ENCODE data around the gene PTPN5.

The PTPN5 gene

DNA sequence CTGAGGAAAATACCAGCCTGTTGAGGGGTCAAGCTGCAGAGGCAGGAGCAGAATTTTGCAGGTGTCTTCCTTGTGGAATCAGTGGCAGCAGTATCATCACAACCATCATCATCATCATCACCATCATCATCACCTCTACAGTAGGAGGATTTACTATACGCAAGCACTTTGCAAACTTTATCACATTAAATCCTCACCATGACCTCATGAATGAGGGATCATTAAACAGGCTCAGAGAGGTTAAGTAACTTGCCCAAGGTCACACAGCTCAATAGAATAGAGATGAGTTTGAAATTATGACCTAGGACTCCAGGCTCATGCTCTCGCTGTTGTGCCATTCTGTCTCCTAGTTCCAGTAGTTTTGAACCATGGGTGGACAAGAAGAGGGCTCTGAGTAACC, 25.6 kb downstream of the PTPN5 start:
- H3K9me3 ChIP-seq (ENCODE audit: control insufficient read depth, insufficient read depth, low read length) = no peaks in the 10 kb centered on the region
- H3K36me3 ChIP-seq (ENCODE audit: insufficient read depth, low read length) = no peaks in the 10 kb centered on the region
- no peak overlapping the region for H3K9ac ChIP-seq (ENCODE audit: low read depth, low read length)
- peaks cover 7% of the 10 kb centered on the region; the same call in 1 of the 2 replicates for H3K4me1 ChIP-seq (ENCODE audit: insufficient read depth, low read length)

DNA sequence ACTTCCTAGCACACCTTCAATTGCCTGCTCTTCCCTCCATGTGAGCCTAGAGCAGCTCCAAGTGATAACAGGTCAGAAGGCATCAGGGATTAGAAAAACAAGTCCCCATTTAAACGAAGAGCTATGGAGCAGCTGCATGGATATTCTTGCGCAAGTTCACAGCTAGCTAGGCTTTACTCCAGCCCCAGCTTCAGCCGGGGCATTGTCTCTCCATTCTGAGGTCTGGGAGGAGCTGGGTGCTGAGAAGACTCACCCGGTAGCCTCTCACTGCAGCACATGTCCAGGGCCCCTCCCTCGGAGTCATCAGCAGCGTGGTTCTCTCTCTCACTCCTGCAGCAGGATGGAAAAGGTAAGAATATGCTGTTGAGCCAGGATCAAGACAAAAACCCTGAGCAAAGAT, 26.0 kb downstream of the PTPN5 start:
- no peaks in the 10 kb centered on the region for H3K9me3 ChIP-seq (ENCODE audit: control insufficient read depth, insufficient read depth, low read length)
- no peak overlapping the region for H3K9ac ChIP-seq (ENCODE audit: low read depth, low read length)
- no peaks in the 10 kb centered on the region for H3K36me3 ChIP-seq (ENCODE audit: insufficient read depth, low read length)
- peaks cover 6% of the 10 kb centered on the region; the same call in 1 of the 2 replicates for H3K4me1 ChIP-seq (ENCODE audit: insufficient read depth, low read length)

DNA sequence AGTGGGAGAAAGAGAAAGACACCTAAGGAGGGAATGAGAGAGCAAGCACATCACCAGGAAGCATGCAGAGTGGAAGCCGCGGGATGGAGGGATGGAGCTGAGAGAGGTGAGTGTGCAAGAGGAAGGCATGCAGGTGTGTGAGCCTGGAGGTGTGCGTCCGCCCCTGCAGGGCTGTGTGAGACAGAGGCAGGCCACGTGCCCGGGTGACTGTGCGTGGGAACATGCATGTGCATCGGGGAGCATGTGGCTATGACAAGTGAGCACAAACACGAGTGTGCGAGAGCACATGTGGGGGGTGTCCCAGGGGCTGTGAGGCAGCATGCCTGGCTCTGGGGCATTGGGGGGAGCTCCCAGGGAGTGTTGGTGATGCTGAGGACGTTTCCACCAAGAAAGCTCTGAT, 29.9 kb downstream of the PTPN5 start:
- Histone ChIP-seq H3K4me1 (ENCODE audit: insufficient read depth, low read length) (no peaks in the 10 kb centered on the region), H3K36me3 (ENCODE audit: insufficient read depth, low read length) (no peaks in the 10 kb centered on the region), H3K9ac (ENCODE audit: low read depth, low read length) (no peak overlapping the region), H3K9me3 (ENCODE audit: control insufficient read depth, insufficient read depth, low read length) (no peaks in the 10 kb centered on the region)

DNA sequence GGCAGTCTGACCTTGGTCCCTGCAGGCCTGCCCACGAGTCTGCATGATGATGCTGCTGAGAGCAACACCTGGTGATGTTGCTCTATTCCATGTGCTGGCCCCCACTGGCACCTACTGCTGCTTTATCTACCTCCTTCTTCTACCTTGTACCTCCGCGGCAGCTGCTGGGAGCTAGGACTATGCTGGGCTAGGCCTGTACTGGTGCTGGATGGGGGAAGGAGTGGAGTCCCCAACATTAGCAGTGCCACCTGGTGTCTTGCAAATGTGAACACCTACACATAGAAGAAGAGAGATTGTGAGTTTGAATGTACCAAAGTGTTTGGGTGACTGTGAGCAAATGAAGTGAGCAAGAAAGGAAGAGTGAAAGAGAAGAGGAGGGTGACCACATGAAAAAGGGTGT, 30.5 kb downstream of the PTPN5 start:
- Histone ChIP-seq H3K9me3 (ENCODE audit: control insufficient read depth, insufficient read depth, low read length) (no peaks in the 10 kb centered on the region), H3K4me1 (ENCODE audit: insufficient read depth, low read length) (no peaks in the 10 kb centered on the region), H3K36me3 (ENCODE audit: insufficient read depth, low read length) (no peaks in the 10 kb centered on the region), H3K9ac (ENCODE audit: low read depth, low read length) (no peak overlapping the region)

DNA sequence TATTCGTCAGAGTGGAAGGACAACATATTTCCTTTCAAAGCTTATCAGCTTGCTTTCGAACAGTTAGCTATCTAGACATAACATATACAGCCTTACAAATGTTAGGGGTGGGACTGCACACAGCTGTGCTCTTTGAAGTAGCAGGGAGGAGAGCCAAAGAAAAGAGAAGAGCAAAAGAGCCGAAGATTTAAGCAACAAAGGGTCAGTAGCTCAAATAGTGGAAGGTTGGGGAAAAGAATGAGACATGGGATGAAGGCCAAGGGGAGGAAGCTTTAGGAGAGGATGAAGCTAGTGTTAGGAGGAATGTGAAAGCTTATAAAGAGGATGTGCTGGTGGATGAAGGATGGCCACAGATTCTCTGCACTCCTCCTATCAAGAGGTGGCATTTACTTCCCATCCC, 33.8 kb downstream of the PTPN5 start:
- H3K36me3 ChIP-seq (ENCODE audit: insufficient read depth, low read length) = no peaks in the 10 kb centered on the region
- no peak overlapping the region for H3K9ac ChIP-seq (ENCODE audit: low read depth, low read length)
- H3K9me3 ChIP-seq (ENCODE audit: control insufficient read depth, insufficient read depth, low read length) = no peaks in the 10 kb centered on the region
- no peaks in the 10 kb centered on the region for H3K4me1 ChIP-seq (ENCODE audit: insufficient read depth, low read length)

DNA sequence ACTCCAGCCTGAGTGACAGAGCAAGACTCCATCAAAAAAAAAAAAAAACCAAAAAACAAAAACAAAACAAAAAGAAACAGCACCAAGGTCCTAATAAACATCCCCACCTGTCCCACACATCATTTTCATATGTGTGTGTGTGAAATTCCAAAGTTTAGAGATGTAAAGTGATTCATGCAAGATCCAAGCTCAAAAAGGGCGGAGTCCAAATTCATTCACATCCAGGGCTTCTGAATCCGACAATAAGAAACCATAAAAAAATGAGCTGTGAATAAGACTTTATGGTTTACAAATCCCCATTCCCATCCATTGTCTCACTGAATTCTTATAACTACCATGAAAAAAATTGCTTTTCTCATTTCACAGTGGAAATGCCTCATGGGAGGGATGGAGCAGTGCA, 34.7 kb downstream of the PTPN5 start:
- no peak overlapping the region for H3K9ac ChIP-seq (ENCODE audit: low read depth, low read length)
- H3K36me3 ChIP-seq (ENCODE audit: insufficient read depth, low read length) = no peaks in the 10 kb centered on the region
- H3K4me1 ChIP-seq (ENCODE audit: insufficient read depth, low read length) = no peaks in the 10 kb centered on the region
- no peaks in the 10 kb centered on the region for H3K9me3 ChIP-seq (ENCODE audit: control insufficient read depth, insufficient read depth, low read length)

DNA sequence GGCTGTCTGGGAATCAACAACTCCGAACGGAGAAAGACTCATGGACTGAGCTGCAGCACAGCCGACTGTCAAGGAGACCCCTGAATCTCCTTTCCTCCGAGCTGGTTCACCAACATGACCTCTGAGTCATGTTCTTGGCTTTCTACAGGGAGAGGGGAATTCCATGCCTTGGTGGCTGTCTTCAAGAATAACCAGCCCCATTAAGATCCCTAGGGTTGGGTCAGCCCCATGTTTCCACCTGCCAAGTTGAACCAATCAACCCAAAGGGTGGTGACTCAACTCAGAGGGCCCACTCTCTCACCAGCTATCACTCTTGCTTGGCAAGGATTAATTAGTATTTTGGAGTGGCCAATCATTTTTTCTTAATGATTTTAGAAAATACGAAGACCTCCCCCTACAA, 37.3 kb downstream of the PTPN5 start:
- no peaks in the 10 kb centered on the region for H3K36me3 ChIP-seq (ENCODE audit: insufficient read depth, low read length)
- H3K9ac ChIP-seq (ENCODE audit: low read depth, low read length) = no peak overlapping the region
- H3K9me3 ChIP-seq (ENCODE audit: control insufficient read depth, insufficient read depth, low read length) = no peaks in the 10 kb centered on the region
- H3K4me1 ChIP-seq (ENCODE audit: insufficient read depth, low read length) = peaks cover 8% of the 10 kb centered on the region

DNA sequence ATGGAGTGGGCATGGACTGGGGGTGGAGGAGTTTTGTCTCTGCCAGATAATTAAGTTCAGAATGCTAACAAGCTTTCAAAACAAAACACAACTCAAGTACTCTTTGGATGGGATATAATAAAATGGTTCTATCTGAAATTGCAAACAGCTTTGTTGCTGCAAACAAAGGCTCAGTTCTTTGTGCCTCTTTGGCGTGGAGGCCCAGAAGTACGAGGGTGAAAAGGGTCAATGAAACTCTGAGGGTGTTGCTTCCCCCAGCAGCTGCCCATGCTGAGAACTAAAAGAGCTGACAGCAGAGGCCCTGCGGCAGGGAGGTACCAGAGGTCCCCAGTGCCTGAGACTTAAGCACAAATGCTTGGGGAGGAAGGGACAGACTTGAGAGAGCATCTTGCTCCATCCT, 39.1 kb downstream of the PTPN5 start:
- peaks cover 20% of the 10 kb centered on the region for H3K4me1 ChIP-seq (ENCODE audit: insufficient read depth, low read length)
- H3K9ac ChIP-seq (ENCODE audit: low read depth, low read length) = no peak overlapping the region
- no peaks in the 10 kb centered on the region for H3K9me3 ChIP-seq (ENCODE audit: control insufficient read depth, insufficient read depth, low read length)
- H3K36me3 ChIP-seq (ENCODE audit: insufficient read depth, low read length) = no peaks in the 10 kb centered on the region

DNA sequence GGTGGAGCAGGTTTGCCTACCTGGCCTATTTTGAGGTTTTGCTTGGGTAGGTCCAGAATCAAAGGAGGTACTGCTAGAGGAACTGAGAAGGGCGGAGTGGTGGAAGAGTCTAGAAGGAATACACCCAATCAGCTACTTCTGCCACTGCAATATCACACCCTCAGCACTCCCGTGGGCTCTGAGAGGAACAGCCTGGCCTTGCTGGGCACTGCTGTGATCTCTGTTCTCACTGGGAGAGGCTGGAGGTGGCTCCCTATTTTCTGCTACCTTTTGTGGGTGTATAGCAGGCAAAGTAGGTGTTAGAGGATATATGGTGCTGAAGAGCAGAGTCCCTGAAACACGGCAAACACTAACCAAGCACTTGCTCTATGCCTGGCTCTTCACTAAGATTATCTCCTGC, 40.7 kb downstream of the PTPN5 start:
- Histone ChIP-seq H3K9ac (ENCODE audit: low read depth, low read length) (no peak overlapping the region), H3K4me1 (ENCODE audit: insufficient read depth, low read length) (peaks cover 20% of the 10 kb centered on the region), H3K36me3 (ENCODE audit: insufficient read depth, low read length) (no peaks in the 10 kb centered on the region), H3K9me3 (ENCODE audit: control insufficient read depth, insufficient read depth, low read length) (no peaks in the 10 kb centered on the region)

DNA sequence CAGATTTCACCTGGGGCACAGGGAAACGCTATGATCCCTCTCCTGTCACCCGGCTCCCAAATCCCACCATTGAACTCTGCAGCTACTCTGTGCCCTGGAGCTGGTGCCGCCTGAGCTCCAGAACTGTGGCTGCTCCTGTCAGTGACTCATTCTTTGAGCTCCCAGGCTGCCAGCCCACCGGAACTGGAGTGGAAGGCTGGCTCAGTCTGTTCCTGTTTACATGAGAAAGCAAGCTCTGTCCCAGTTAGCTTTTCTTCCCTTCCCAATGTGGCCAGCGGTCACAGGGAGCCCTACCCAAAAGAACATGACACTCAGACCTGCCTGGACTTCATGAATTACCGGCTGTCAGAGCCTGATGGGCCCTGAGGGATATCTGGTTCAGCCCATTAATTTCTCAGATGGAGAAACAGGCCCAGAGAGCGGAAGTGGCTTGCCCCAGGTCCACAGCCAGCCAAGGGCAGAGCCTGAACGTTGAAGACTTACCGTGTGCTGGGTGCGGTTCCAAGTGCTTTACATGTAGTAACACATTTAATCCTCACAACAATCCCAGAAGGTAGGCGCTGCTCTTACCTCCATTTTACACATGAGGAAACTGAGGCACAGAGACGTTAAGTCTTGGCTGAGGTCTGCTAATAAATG, 41.8 kb downstream of the PTPN5 start:
- Histone ChIP-seq H3K4me1 (ENCODE audit: insufficient read depth, low read length) (peaks cover 20% of the 10 kb centered on the region), H3K9ac (ENCODE audit: low read depth, low read length) (no peak overlapping the region), H3K36me3 (ENCODE audit: insufficient read depth, low read length) (no peaks in the 10 kb centered on the region), H3K9me3 (ENCODE audit: control insufficient read depth, insufficient read depth, low read length) (no peaks in the 10 kb centered on the region)

DNA sequence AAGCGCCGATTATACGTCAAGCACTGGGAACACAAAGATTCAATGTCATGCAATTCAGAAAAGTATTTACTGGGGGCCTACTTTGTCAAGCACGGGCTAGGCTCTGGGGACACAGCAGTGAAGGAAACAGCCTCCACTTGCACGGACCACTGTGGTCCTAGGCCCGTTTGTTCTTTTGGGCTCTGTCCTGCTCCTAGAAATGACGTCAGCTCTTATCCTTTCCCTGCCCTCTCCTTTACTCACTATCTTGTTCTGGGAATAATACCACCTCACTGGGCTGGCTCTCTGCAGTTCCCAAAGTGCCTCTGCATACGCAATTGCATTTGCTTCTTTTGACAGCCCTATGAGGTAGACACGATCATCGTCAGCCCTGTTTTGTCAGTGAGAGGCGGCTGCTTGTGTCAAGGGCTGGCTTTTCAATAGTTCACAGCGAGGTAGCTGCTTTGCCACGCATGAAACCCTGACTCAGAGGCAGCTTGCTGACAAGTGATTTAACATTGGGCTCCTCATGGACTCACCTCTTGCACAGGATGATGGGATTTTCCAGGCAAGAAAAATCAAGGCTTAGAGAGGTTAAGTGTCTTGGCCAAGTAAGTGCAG, 42.7 kb downstream of the PTPN5 start:
- Histone ChIP-seq H3K4me1 (ENCODE audit: insufficient read depth, low read length) (peaks cover 20% of the 10 kb centered on the region), H3K9ac (ENCODE audit: low read depth, low read length) (no peak overlapping the region), H3K9me3 (ENCODE audit: control insufficient read depth, insufficient read depth, low read length) (no peaks in the 10 kb centered on the region), H3K36me3 (ENCODE audit: insufficient read depth, low read length) (no peaks in the 10 kb centered on the region)

DNA sequence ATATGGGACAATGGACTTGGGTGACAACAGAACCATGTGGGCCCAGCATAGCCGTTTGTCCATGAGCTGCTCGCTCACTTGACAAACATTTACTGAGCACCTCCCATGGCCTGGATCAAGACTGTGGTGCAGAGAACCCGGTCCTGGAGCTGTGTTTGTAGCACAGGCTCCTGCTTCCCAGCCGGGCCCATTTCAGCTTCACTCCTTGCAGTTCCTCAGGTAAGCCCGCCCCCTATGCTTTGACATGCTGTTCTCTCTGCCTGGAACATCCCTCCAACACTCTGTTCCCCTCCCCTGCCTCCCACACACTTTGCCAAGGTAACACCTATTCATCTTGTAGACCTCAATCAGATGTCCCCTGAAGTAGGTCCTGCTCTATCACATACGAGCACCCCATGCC, 46.3 kb downstream of the PTPN5 start:
- Histone ChIP-seq H3K9me3 (ENCODE audit: control insufficient read depth, insufficient read depth, low read length) (no peaks in the 10 kb centered on the region), H3K4me1 (ENCODE audit: insufficient read depth, low read length) (peaks cover 19% of the 10 kb centered on the region), H3K36me3 (ENCODE audit: insufficient read depth, low read length) (no peaks in the 10 kb centered on the region), H3K9ac (ENCODE audit: low read depth, low read length) (no peak overlapping the region)

DNA sequence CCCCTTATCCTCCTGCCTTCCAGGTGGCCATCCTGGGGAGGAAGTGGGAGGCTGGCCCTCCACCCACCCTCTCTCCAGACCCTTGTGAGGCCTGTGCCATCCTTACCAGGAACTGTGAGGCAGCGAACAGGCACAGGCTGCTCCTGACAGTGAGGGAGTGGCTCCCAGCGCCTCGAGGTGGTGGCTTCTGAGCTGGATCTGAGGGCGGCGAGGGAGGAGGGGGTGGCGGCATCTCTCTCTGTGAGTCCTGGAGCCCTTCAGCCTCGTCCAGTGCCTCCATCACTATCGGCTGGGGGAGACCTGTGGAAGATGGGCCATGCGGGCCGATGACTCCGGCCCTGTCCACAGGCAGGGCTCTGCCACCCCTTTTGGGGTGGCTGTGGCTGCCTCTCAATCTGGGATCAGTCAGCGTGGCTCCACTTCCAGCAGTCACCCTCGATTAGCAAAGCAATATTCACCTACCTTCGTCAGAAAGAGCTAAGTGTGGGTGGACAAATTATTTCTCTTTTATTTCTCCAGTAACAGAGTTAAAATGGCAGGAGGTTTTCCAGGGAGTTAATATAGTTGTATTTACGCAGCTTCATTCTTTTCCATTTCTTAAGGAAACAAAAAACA, 47.6 kb downstream of the PTPN5 start:
- peaks cover 9% of the 10 kb centered on the region for H3K4me1 ChIP-seq (ENCODE audit: insufficient read depth, low read length)
- no peaks in the 10 kb centered on the region for H3K9me3 ChIP-seq (ENCODE audit: control insufficient read depth, insufficient read depth, low read length)
- no peak overlapping the region for H3K9ac ChIP-seq (ENCODE audit: low read depth, low read length)
- H3K36me3 ChIP-seq (ENCODE audit: insufficient read depth, low read length) = no peaks in the 10 kb centered on the region

DNA sequence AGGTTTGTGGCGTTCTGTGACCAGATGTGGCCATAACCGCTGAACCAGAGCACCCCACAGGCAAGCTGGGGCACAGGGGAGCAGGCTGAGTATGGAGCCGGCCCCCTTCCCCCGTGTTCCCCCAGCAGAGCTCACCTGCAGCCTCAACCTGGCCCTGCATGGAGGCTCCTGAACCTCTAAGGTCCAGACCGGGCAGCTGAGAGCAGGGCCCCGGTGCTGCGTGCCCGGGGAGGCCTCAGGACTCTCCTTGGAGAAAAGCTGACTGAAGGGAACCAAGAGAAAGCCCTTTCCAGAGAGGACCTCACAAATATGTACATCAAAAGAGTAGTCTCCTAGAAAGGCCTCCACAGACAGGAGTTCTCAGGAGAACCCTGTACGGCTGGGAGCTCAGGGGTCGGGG, 48.2 kb downstream of the PTPN5 start:
- H3K36me3 ChIP-seq (ENCODE audit: insufficient read depth, low read length) = no peaks in the 10 kb centered on the region
- no peak overlapping the region for H3K9ac ChIP-seq (ENCODE audit: low read depth, low read length)
- H3K9me3 ChIP-seq (ENCODE audit: control insufficient read depth, insufficient read depth, low read length) = no peaks in the 10 kb centered on the region
- peaks cover 3% of the 10 kb centered on the region for H3K4me1 ChIP-seq (ENCODE audit: insufficient read depth, low read length)

DNA sequence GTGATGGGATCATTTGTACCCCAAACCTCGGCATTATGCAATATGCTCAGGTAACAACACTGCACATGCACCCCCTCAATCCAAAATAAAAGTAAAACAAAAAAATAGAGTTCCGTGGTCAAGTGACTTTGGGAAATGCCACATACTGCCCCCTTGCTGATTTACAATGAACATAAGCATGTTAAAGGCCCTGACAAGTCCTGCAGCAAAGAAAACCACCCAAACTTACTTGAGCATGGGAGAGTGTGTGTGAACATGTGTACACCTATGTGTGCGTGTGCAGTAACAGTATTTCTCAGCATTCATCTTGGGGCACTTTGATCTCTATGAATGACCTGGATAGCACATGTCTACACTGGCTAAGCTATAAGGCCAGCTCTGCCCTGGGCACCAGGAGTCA, 49.8 kb downstream of the PTPN5 start:
- H3K9me3 ChIP-seq (ENCODE audit: control insufficient read depth, insufficient read depth, low read length) = no peaks in the 10 kb centered on the region
- no peaks in the 10 kb centered on the region for H3K36me3 ChIP-seq (ENCODE audit: insufficient read depth, low read length)
- H3K9ac ChIP-seq (ENCODE audit: low read depth, low read length) = no peak overlapping the region
- no peaks in the 10 kb centered on the region; the same call in 1 of the 2 replicates for H3K4me1 ChIP-seq (ENCODE audit: insufficient read depth, low read length)

Data from ES-I3 (cell line).